Activated CD8-positive, alpha-beta T cell treated with anti-CD3 and anti-CD28 coated beads for 36 hours (primary cell): ENCODE measurements around the gene GATB. TPM values are rescaled to one million over a fixed set of nuclear protein-coding genes. Genes with fewer than 3 reads are reported as not detected.

Experiments used
- ATAC-seq: fragments of 200-7000 bp; cut with Tn5 transposase; one replicate; pipeline ENCODE4 v1.10.0; 2021; ENCODE audit warnings: mild to moderate bottlenecking, moderate library complexity
- CTCF ChIA-PET: fragments of 350-600 bp; sonication (Branson Sonifier 250); formaldehyde crosslinking; loops from one replicate; lab custom pipeline; 2021; ENCODE audit warnings: antibody characterized with exemption; lab: Charles Lee
- POLR2A ChIA-PET: fragments of 350-600 bp; sonication (Branson Sonifier 250); formaldehyde crosslinking; loops from one replicate; lab custom pipeline; 2021; ENCODE audit warnings: antibody characterized with exemption; lab: Charles Lee
- DNase-seq: peaks from one replicate; pipeline ENCODE4 v3.0.0-alpha.2; 2020
- H3K27ac Mint-ChIP-seq: one replicate; pipeline ENCODE4 v1.8.0; 2021; ENCODE audit warnings: mild to moderate bottlenecking, mixed read lengths
- H3K27me3 Mint-ChIP-seq: one replicate; pipeline ENCODE4 v1.8.0; 2021; ENCODE audit warnings: mixed read lengths
- H3K36me3 Mint-ChIP-seq: one replicate; pipeline ENCODE4 v1.8.0; 2021; ENCODE audit warnings: low read depth, mixed read lengths
- H3K4me1 Mint-ChIP-seq: one replicate; pipeline ENCODE4 v1.8.0; 2021; ENCODE audit warnings: low read depth, mixed read lengths
- H3K4me3 Mint-ChIP-seq: one replicate; pipeline ENCODE4 v1.8.0; 2021; ENCODE audit warnings: mild to moderate bottlenecking, moderate library complexity, mixed read lengths
- H3K9me3 Mint-ChIP-seq: one replicate; pipeline ENCODE4 v1.8.0; 2021; ENCODE audit warnings: mixed read lengths
- intact Hi-C: fragments of 100-400 bp; cut with micrococcal nuclease; formaldehyde crosslinking; loops from one replicate; pipeline ENCODE4 v1.10.0; 2022
- total RNA-seq, 2 experiments: library from RNA; stranded (reverse); gene quantifications; one replicate each; pipeline ENCODE4 v1.2.3, GENCODE V29; 2021
- TF ChIP-seq, protein P1 (sequence below): fragments of 200-600 bp; IDR thresholded peaks from one replicate; pipeline ENCODE4 v1.8.0; 2022; ENCODE audit warnings: antibody characterized with exemption, mild to moderate bottlenecking

The GATB gene
- total RNA-seq, 2 experiments from 2014 or later = 19.1 to 22.3 TPM

GRCh38 chr4:151797853-151798252 lies 37.0 kb upstream of the GATB start:
- no peak overlapping the region for H3K27ac Mint-ChIP-seq
- H3K4me3 Mint-ChIP-seq = no peak overlapping the region
- no peaks in the 10 kb centered on the region for H3K27me3 Mint-ChIP-seq
- TF ChIP-seq, protein P1, sequence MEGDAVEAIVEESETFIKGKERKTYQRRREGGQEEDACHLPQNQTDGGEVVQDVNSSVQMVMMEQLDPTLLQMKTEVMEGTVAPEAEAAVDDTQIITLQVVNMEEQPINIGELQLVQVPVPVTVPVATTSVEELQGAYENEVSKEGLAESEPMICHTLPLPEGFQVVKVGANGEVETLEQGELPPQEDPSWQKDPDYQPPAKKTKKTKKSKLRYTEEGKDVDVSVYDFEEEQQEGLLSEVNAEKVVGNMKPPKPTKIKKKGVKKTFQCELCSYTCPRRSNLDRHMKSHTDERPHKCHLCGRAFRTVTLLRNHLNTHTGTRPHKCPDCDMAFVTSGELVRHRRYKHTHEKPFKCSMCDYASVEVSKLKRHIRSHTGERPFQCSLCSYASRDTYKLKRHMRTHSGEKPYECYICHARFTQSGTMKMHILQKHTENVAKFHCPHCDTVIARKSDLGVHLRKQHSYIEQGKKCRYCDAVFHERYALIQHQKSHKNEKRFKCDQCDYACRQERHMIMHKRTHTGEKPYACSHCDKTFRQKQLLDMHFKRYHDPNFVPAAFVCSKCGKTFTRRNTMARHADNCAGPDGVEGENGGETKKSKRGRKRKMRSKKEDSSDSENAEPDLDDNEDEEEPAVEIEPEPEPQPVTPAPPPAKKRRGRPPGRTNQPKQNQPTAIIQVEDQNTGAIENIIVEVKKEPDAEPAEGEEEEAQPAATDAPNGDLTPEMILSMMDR = no peak
- no peaks in the 10 kb centered on the region for H3K36me3 Mint-ChIP-seq
- ATAC-seq = no peak
- no peak for DNase-seq
- H3K4me1 Mint-ChIP-seq = no peaks in the 10 kb centered on the region
- intact Hi-C loops = no loop called here
- H3K9me3 Mint-ChIP-seq = no peaks in the 10 kb centered on the region
- CTCF ChIA-PET = no interaction called here
- POLR2A ChIA-PET = no interaction called here

GRCh38 chr4:151797131-151797530 lies 36.3 kb upstream of the GATB start:
- Mint-ChIP-seq H3K27ac (no peak overlapping the region), H3K36me3 (no peaks in the 10 kb centered on the region), H3K9me3 (no peaks in the 10 kb centered on the region), H3K4me3 (no peak overlapping the region), H3K27me3 (no peaks in the 10 kb centered on the region), H3K4me1 (no peaks in the 10 kb centered on the region)
- ChIA-PET POLR2A (no interaction called here), CTCF (no interaction called here)
- ATAC-seq = no peak
- no peak for DNase-seq
- TF ChIP-seq, protein P1 = no peak
- intact Hi-C loops = no loop called here

DNA sequence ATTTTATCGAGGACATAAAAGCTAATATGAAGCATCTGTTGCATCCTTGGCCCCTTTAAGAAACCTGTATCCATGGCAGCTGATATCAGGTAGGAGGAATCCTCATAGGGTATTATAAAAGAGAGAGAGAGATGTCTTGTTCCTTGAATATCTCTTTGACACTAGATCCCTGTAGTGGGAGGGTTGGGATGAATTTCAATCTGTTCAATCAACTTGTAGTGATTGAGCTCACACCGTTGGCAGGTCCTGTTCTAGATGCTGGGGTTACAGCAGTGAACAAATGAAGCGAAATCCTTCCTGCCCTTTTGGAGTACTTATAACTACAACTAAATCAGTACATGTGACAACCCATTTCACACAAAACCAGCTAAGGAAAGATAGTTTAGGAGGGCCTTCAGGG lies 35.3 kb upstream of the GATB start:
- H3K27me3 Mint-ChIP-seq = no peaks in the 10 kb centered on the region
- no peaks in the 10 kb centered on the region for H3K36me3 Mint-ChIP-seq
- no peak overlapping the region for H3K27ac Mint-ChIP-seq
- ChIA-PET POLR2A (interaction anchor here (0.7 kb wide), 1 partner anchor 328 kb away, joined by 4 read pairs; no protein-coding TSS in a partner anchor), CTCF (interaction anchor here (0.9 kb wide), 1 partner anchor 10 kb away, joined by 3 read pairs; no protein-coding TSS in a partner anchor)
- no peak for ATAC-seq
- no peaks in the 10 kb centered on the region for H3K4me1 Mint-ChIP-seq
- intact Hi-C loops = no loop called here
- no peak overlapping the region for H3K4me3 Mint-ChIP-seq
- no peak for DNase-seq
- H3K9me3 Mint-ChIP-seq = no peaks in the 10 kb centered on the region
- TF ChIP-seq, protein P1 = no peak

DNA sequence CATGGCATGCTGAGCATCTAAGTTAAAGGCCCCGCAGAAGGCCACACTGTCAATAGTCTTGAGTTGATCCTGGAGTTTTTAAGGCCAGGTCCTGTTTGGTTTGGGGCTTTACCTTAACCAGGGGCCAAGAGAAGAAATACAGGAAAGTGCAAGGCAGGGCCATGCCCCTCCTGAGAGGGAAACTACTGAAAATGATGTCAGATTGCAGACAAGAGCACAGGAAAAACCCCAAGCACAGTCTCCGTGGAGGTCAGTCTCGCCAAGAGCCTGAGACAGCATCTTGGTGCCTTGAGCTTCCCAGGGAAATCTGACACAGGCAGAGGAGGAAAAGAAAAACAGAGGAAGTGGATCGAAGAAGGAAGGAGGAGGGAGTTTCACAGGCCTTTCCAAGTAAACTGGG lies 32.2 kb upstream of the GATB start:
- no peaks in the 10 kb centered on the region for H3K4me1 Mint-ChIP-seq
- no peak overlapping the region for H3K4me3 Mint-ChIP-seq
- no peak for DNase-seq
- TF ChIP-seq, protein P1 = no peak
- no peaks in the 10 kb centered on the region for H3K27me3 Mint-ChIP-seq
- ChIA-PET CTCF (interaction anchor here (2.9 kb wide), 1 partner anchor 9 kb away, joined by 12 read pairs; no protein-coding TSS in a partner anchor), POLR2A (no interaction called here)
- no peaks in the 10 kb centered on the region for H3K9me3 Mint-ChIP-seq
- intact Hi-C loops = no loop called here
- no peaks in the 10 kb centered on the region for H3K36me3 Mint-ChIP-seq
- no peak overlapping the region for H3K27ac Mint-ChIP-seq
- ATAC-seq = no peak

DNA sequence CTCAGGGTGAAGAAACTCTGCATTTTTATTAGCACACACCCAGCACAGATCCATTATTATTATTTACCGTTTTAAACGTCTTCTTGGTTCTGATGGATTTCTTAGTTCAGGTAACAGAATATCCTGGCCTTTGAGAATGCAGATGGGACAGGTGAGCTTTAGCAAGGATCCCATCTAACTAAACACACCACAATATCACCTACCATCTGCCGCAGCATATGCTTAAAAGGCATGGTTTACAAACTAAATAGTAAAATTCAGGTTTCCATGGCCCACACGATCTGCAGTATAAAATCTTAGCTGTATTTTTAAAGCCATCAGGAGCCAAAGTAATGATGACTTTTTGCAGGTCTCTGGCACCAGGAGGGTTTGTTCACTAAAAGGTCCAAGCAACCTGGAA lies 31.7 kb upstream of the GATB start:
- Mint-ChIP-seq H3K27ac (no peak overlapping the region), H3K9me3 (no peaks in the 10 kb centered on the region), H3K4me1 (no peaks in the 10 kb centered on the region), H3K4me3 (no peak overlapping the region), H3K27me3 (no peaks in the 10 kb centered on the region), H3K36me3 (no peaks in the 10 kb centered on the region)
- TF ChIP-seq, protein P1 = no peak
- intact Hi-C loops = no loop called here
- CTCF ChIA-PET = interaction anchor here (2.9 kb wide), 1 partner anchor 10 kb away, joined by 12 read pairs; no protein-coding TSS in a partner anchor
- POLR2A ChIA-PET = interaction anchor here (0.7 kb wide), 1 partner anchor 77 kb away, joined by 4 read pairs; no protein-coding TSS in a partner anchor
- ATAC-seq (no peak), DNase-seq (no peak)
